SK-N-MC (cell line): ENCODE data around the gene MYL3.
"Not testable (repeated sequence)": the region's sequence is repeated elsewhere in the genome, so short reads cannot be mapped to it uniquely, and the experiment has no call there.

Source experiments
- EZH2 ChIP-seq: fragments of 200-600 bp; sonication (generic); IDR thresholded peaks from one replicate; pipeline ENCODE4 v1.6.1; 2017; ENCODE audit warnings: antibody characterized with exemption
- POLR2AphosphoS5 ChIP-seq: IDR thresholded peaks from 2 replicates; pipeline ENCODE4 v1.6.1; 2012; ENCODE audit warnings: mild to moderate bottlenecking, low read depth, low read length, borderline replicate concordance

DNA sequence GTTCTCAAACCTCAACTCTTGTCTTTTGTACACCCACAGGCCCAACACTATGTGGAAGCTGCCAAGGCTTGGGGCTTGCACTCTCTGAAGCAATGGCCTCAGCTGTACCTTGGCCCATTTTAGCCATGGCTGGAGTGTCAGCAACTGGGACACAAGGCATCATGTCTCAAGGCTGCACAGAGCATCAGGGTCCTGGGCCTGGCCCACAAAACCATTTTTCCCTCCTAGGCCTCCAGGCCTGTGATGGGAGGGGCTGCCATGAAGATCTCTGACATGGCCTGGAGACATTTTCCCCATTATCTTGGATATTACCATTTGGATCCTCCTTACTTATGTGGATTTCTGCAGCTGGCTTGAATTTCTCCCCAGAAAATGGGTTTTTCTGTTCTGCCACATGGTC, 39.9 kb downstream of the MYL3 start:
- not testable (repeated sequence) for TF ChIP-seq POLR2AphosphoS5, EZH2
